ENCODE measurements around the gene MEIS1. TPM values are rescaled to one million over a fixed set of nuclear protein-coding genes. Genes with fewer than 3 reads are reported as not detected.
A peak's percentile ranks its signal among the peaks of the same experiment; 100 is the strongest.

The MEIS1 gene
- total and polyA plus RNA-seq, 2 experiments from 2014 or later: 0.16 to 0.28 TPM

DNA sequence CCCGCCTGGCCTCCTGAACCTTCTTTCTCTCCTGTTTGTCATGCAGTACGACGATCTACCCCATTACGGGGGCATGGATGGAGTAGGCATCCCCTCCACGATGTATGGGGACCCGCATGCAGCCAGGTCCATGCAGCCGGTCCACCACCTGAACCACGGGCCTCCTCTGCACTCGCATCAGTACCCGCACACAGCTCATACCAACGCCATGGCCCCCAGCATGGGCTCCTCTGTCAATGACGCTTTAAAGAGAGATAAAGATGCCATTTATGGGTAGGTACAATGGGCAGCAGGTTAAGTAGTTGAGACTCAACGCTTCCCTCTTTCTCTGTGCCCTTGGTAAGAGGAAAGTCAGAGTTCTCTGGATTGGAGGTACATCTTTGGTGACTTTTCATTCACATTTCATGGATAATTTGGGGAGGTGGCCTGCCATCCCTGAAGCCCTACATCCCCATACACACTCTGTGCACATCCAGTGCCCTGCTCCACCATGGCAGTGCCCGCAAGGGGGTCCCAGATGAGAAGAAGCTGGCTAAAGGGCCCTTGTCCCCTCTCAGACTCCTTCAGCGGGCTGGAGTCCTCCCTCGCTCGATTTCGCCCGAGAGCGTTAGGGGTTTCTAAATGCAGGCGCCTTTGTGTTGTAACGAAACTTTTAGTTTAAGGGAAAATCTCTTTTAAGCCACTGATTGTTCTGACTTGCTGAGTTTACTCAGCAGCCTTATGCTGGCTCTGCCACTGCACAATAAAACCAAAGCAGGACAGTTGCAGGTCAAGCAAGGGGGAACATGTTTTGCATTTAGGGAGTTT lies 3.0 kb downstream of the MEIS1 start:
- Histone ChIP-seq H3K27ac (ENCODE audit: low read depth) (no peak overlapping the region), H2AFZ (no peak overlapping the region), H3K4me2 (peak overlapping the region; percentile 46), H3K9me2 (ENCODE audit: insufficient read depth) (no peaks in the 10 kb centered on the region), H3K4me1 (ENCODE audit: insufficient read depth) (peaks cover 84% of the 10 kb centered on the region), H4K20me1 (replicated peaks; ENCODE audit: insufficient read depth) (peaks cover 21% of the 10 kb centered on the region; the same call in 1 of the 2 replicates), H3F3A (replicated peaks; ENCODE audit: low read depth) (peaks cover 26% of the 10 kb centered on the region), H3K79me2 (replicated peaks; ENCODE audit: insufficient read depth) (no peaks in the 10 kb centered on the region), H3K27me3 (ENCODE audit: insufficient read depth) (peaks cover 98% of the 10 kb centered on the region), H3K4me3 (peak overlapping the region; percentile 31; the same call in 1 of the 2 replicates), H3K36me3 (ENCODE audit: insufficient read depth) (no peaks in the 10 kb centered on the region)
- Mint-ChIP-seq H3K27ac (no peak overlapping the region), H3K9me3 (no peaks in the 10 kb centered on the region; the same call in 1 of the 3 replicates), H3K36me3 (ENCODE audit: low read depth) (no peaks in the 10 kb centered on the region), H3K4me1 (peaks cover 67% of the 10 kb centered on the region), H3K4me3 (peak overlapping the region; percentile 48; the same call in 1 of the 3 replicates), H3K27me3 (ENCODE audit: insufficient read depth, low read depth, poor library complexity) (peaks cover 98% of the 10 kb centered on the region)
- ATAC-seq (no peak), DNase-seq (ENCODE audit: low spot score) (peak; percentile 42)
- peak; percentile 89 for TF ChIP-seq EZH2phosphoT487 (IDR thresholded peaks at IDR 0.05; ENCODE audit: unreplicated experiment)
- TF ChIP-seq CREB1 (CRISPR knock-in tag; IDR thresholded peaks at IDR 0.05; ENCODE audit: low read depth): no peak
- TF ChIP-seq, protein P1, sequence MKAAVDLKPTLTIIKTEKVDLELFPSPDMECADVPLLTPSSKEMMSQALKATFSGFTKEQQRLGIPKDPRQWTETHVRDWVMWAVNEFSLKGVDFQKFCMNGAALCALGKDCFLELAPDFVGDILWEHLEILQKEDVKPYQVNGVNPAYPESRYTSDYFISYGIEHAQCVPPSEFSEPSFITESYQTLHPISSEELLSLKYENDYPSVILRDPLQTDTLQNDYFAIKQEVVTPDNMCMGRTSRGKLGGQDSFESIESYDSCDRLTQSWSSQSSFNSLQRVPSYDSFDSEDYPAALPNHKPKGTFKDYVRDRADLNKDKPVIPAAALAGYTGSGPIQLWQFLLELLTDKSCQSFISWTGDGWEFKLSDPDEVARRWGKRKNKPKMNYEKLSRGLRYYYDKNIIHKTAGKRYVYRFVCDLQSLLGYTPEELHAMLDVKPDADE (IDR thresholded peaks at IDR 0.05): no peak
- TF ChIP-seq EZH2 (IDR thresholded peaks at IDR 0.05; ENCODE audit: low read depth, unreplicated experiment): peak; percentile 87

DNA sequence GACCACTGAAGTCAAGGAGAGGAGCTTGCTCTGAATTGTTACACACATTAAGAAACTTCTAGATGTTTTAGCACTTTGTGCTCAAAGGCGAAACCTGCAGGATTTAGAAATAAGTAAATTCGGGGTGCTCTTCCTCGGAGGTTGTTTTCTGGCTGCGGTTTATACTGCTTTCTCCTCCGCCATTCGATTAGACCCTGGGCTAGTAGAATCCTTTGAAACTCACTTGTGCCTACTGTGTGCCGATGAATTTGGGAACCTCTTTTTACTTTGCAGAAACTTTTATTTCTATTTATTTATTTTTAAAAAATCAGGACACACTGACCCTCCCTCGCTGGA lies 3.5 kb downstream of the MEIS1 start:
- no peak for DNase-seq (ENCODE audit: low spot score)
- no peak for ATAC-seq
- Mint-ChIP-seq H3K27me3 (ENCODE audit: insufficient read depth, low read depth, poor library complexity) (peaks cover 98% of the 10 kb centered on the region), H3K27ac (no peak overlapping the region), H3K9me3 (no peaks in the 10 kb centered on the region; the same call in 1 of the 3 replicates), H3K4me1 (peaks cover 68% of the 10 kb centered on the region), H3K4me3 (no peak overlapping the region; the same call in 2 of the 3 replicates), H3K36me3 (ENCODE audit: low read depth) (no peaks in the 10 kb centered on the region)
- H3F3A ChIP-seq (replicated peaks; ENCODE audit: low read depth): peaks cover 26% of the 10 kb centered on the region
- no peaks in the 10 kb centered on the region for H3K79me2 ChIP-seq (replicated peaks; ENCODE audit: insufficient read depth)
- H3K4me2 ChIP-seq: peak overlapping the region; percentile 46
- no peak overlapping the region for H3K27ac ChIP-seq (ENCODE audit: low read depth)
- peak overlapping the region; percentile 31; the same call in 1 of the 2 replicates for H3K4me3 ChIP-seq
- no peak overlapping the region for H2AFZ ChIP-seq
- H3K4me1 ChIP-seq (ENCODE audit: insufficient read depth): peaks cover 89% of the 10 kb centered on the region
- no peaks in the 10 kb centered on the region for H3K36me3 ChIP-seq (ENCODE audit: insufficient read depth)
- H3K27me3 ChIP-seq (ENCODE audit: insufficient read depth): peaks cover 100% of the 10 kb centered on the region
- peaks cover 21% of the 10 kb centered on the region; the same call in 1 of the 2 replicates for H4K20me1 ChIP-seq (replicated peaks; ENCODE audit: insufficient read depth)
- H3K9me2 ChIP-seq (ENCODE audit: insufficient read depth): no peaks in the 10 kb centered on the region
- TF ChIP-seq CTCF (conservative IDR thresholded peaks at IDR 0.05; ENCODE audit: low read depth in 2 of 2): no peak
- TF ChIP-seq, protein P1 (IDR thresholded peaks at IDR 0.05): no peak
- no peak for TF ChIP-seq EZH2 (IDR thresholded peaks at IDR 0.05; ENCODE audit: low read depth, unreplicated experiment)
- no peak for TF ChIP-seq POLR2AphosphoS5 (IDR thresholded peaks at IDR 0.05; ENCODE audit: low read depth)
- TF ChIP-seq, protein P2, sequence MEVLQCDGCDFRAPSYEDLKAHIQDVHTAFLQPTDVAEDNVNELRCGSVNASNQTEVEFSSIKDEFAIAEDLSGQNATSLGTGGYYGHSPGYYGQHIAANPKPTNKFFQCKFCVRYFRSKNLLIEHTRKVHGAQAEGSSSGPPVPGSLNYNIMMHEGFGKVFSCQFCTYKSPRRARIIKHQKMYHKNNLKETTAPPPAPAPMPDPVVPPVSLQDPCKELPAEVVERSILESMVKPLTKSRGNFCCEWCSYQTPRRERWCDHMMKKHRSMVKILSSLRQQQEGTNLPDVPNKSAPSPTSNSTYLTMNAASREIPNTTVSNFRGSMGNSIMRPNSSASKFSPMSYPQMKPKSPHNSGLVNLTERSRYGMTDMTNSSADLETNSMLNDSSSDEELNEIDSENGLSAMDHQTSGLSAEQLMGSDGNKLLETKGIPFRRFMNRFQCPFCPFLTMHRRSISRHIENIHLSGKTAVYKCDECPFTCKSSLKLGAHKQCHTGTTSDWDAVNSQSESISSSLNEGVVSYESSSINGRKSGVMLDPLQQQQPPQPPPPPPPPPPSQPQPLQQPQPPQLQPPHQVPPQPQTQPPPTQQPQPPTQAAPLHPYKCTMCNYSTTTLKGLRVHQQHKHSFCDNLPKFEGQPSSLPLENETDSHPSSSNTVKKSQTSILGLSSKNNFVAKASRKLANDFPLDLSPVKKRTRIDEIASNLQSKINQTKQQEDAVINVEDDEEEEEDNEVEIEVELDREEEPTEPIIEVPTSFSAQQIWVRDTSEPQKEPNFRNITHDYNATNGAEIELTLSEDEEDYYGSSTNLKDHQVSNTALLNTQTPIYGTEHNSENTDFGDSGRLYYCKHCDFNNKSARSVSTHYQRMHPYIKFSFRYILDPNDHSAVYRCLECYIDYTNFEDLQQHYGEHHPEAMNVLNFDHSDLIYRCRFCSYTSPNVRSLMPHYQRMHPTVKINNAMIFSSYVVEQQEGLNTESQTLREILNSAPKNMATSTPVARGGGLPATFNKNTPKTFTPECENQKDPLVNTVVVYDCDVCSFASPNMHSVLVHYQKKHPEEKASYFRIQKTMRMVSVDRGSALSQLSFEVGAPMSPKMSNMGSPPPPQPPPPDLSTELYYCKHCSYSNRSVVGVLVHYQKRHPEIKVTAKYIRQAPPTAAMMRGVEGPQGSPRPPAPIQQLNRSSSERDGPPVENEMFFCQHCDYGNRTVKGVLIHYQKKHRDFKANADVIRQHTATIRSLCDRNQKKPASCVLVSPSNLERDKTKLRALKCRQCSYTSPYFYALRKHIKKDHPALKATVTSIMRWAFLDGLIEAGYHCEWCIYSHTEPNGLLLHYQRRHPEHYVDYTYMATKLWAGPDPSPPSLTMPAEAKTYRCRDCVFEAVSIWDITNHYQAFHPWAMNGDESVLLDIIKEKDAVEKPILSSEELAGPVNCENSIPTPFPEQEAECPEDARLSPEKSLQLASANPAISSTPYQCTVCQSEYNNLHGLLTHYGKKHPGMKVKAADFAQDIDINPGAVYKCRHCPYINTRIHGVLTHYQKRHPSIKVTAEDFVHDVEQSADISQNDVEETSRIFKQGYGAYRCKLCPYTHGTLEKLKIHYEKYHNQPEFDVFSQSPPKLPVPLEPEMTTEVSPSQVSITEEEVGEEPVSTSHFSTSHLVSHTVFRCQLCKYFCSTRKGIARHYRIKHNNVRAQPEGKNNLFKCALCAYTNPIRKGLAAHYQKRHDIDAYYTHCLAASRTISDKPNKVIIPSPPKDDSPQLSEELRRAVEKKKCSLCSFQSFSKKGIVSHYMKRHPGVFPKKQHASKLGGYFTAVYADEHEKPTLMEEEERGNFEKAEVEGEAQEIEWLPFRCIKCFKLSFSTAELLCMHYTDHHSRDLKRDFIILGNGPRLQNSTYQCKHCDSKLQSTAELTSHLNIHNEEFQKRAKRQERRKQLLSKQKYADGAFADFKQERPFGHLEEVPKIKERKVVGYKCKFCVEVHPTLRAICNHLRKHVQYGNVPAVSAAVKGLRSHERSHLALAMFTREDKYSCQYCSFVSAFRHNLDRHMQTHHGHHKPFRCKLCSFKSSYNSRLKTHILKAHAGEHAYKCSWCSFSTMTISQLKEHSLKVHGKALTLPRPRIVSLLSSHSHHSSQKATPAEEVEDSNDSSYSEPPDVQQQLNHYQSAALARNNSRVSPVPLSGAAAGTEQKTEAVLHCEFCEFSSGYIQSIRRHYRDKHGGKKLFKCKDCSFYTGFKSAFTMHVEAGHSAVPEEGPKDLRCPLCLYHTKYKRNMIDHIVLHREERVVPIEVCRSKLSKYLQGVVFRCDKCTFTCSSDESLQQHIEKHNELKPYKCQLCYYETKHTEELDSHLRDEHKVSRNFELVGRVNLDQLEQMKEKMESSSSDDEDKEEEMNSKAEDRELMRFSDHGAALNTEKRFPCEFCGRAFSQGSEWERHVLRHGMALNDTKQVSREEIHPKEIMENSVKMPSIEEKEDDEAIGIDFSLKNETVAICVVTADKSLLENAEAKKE (CRISPR knock-in tag; IDR thresholded peaks at IDR 0.05): no peak
- no peak for TF ChIP-seq EZH2phosphoT487 (IDR thresholded peaks at IDR 0.05; ENCODE audit: unreplicated experiment)
- TF ChIP-seq NANOG (IDR thresholded peaks at IDR 0.05; ENCODE audit: borderline replicate concordance): no peak
- no peak for TF ChIP-seq CREB1 (CRISPR knock-in tag; IDR thresholded peaks at IDR 0.05; ENCODE audit: low read depth)
- TF ChIP-seq ZNF114 (CRISPR knock-in tag; IDR thresholded peaks at IDR 0.05): no peak
